ENCODE results near the gene RBP3.

The RBP3 gene

GRCh38 chr10:47402641-47403301 is 54.6 kb downstream of the RBP3 start:
- DNase-seq: no peak

- DNase-seq: no peak
Measured at GRCh38 chr10:47403446-47404318, 55.5 kb downstream of the RBP3 start.

GRCh38 chr10:47404446-47404845 is 56.3 kb downstream of the RBP3 start:
- DNase-seq: no peak

- DNase-seq: no peak
Measured at GRCh38 chr10:47404937-47405336, 56.8 kb downstream of the RBP3 start.

GRCh38 chr10:47405857-47406547 is 57.8 kb downstream of the RBP3 start:
- DNase-seq: no peak

- no peak for DNase-seq
Measured at GRCh38 chr10:47406548-47406869, 58.3 kb downstream of the RBP3 start.

- DNase-seq: no peak
Measured at GRCh38 chr10:47406870-47407691, 58.9 kb downstream of the RBP3 start.
